Liver (tissue), 4 donors: Measurements from ENCODE around the gene ANKRD34C. TPM values are rescaled to one million over a fixed set of nuclear protein-coding genes. Genes with fewer than 3 reads are reported as not detected.

ENCODE experiments used
- polyA plus RNA-seq, 2 donors: library from polyadenylated mRNA; stranded (reverse) in 1 of 2; unstranded in 1 of 2; fragments of 200-250 nt in 1 of 2; fragments of >200 nt in 1 of 2; fragmentation: Nextera tagmentation in 1 of 2; extraction: Ambion mirVana in 1 of 2; gene quantifications; one replicate each; pipeline versions ENCODE4 v1.2.1 to v1.2.3, GENCODE V29; 2013 to 2015
- total RNA-seq, 2 donors: library from RNA; depleted of rRNA; stranded (reverse); fragments of >200 nt; gene quantifications; one replicate each; pipeline ENCODE4 v1.2.3, GENCODE V29; 2014
- donor health status: healthy.
- donor health status: healthy.
- donor health status: healthy.

The ANKRD34C gene
- total and polyA plus RNA-seq, 4 donors, result under 0.01 TPM; not detected in 3

Other genes starting within 250 kb of the ANKRD34C start
- gene RASGRF1, start 191.9 kb upstream of the ANKRD34C start, total RNA-seq, result under 1 TPM in 1 of 2 donors, not detected in 1; 0.28 TPM
- gene RASGRF1, start 191.9 kb upstream of the ANKRD34C start, polyA plus RNA-seq, result not detected
- 10 to 100 TPM; 12.0 to 28.1 TPM for gene TMED3, start 28.4 kb downstream of the ANKRD34C start, total RNA-seq
- 10 to 100 TPM; 11.0 to 16.0 TPM for gene TMED3, start 28.4 kb downstream of the ANKRD34C start, polyA plus RNA-seq
- under 1 TPM; 0.08 to 0.14 TPM for gene MINAR1, start 149.6 kb downstream of the ANKRD34C start, total RNA-seq
- gene MINAR1, start 149.6 kb downstream of the ANKRD34C start, polyA plus RNA-seq, result under 1 TPM; 0.01 to 0.06 TPM